Esophagus squamous epithelium (tissue), 4 donors: Measurements from ENCODE around the gene AMY1A.
"Not testable (repeated sequence)": the region's sequence is repeated elsewhere in the genome, so short reads cannot be mapped to it uniquely, and the experiment has no call there.

ENCODE experiments used
- CTCF ChIP-seq, 6 experiments: fragments of 450-650 bp in 4 of 6; fragments of 200-600 bp in 2 of 6; sonication (generic) in 2 of 6; IDR thresholded peaks; one replicate each; pipeline ENCODE4 v1.5.1; 2016 to 2019; ENCODE audit warnings: antibody characterized with exemption in 6 of 6, mild to moderate bottlenecking in 4 of 6, moderate library complexity in 4 of 6
- POLR2A ChIP-seq, 4 donors: fragments of 450-650 bp; IDR thresholded peaks; one replicate each; pipeline ENCODE4 v1.6.1; 2017; ENCODE audit warnings: antibody characterized with exemption in 4 of 4, mild to moderate bottlenecking in 4 of 4, moderate library complexity in 3 of 4

- not testable (repeated sequence) for TF ChIP-seq CTCF, POLR2A (IDR thresholded peaks at IDR 0.05)
Measured at GRCh38 chr1:103676335-103676734, 20.8 kb downstream of the AMY1A start.
